ENCODE measurements around the gene MYPOP.
"Not testable (repeated sequence)": the region's sequence is repeated elsewhere in the genome, so short reads cannot be mapped to it uniquely, and the experiment has no call there.

MYPOP gene

GRCh38 chr19:45899919-45900589, 2.4 kb downstream of the MYPOP start:
- TF ChIP-seq POLR2AphosphoS5 (IDR thresholded peaks at IDR 0.05; ENCODE audit: low read depth), result no peak
- no peak for TF ChIP-seq CTCF (IDR thresholded peaks at IDR 0.05; ENCODE audit: insufficient read depth, low read length)
- no peak for TF ChIP-seq REST (IDR thresholded peaks at IDR 0.05; ENCODE audit: insufficient replicate concordance, low read depth)
- TF ChIP-seq GABPA (IDR thresholded peaks at IDR 0.05; ENCODE audit: low read depth), result no peak
- no peak for TF ChIP-seq SPI1 (IDR thresholded peaks at IDR 0.05; ENCODE audit: borderline replicate concordance, low read depth)
- no peaks in the 10 kb centered on the region for H3K27me3 ChIP-seq (ENCODE audit: insufficient read depth, poor library complexity, severe bottlenecking)
- H3K27ac ChIP-seq (replicated peaks), result no peak overlapping the region
- no peak overlapping the region for H3K4me3 ChIP-seq (replicated peaks; ENCODE audit: insufficient read depth, low read length)
- no peak for DNase-seq (ENCODE audit: low read depth in 1 of 2, low spot score in 1 of 2)

GRCh38 chr19:45899253-45899652, 3.2 kb downstream of the MYPOP start:
- no peaks in the 10 kb centered on the region for H3K27me3 ChIP-seq (ENCODE audit: insufficient read depth, poor library complexity, severe bottlenecking)
- H3K4me3 ChIP-seq (replicated peaks; ENCODE audit: insufficient read depth, low read length), result no peak overlapping the region
- no peak for TF ChIP-seq POLR2AphosphoS5 (IDR thresholded peaks at IDR 0.05; ENCODE audit: low read depth)
- no peak for TF ChIP-seq CTCF (IDR thresholded peaks at IDR 0.05; ENCODE audit: insufficient read depth, low read length)
- TF ChIP-seq GABPA (IDR thresholded peaks at IDR 0.05; ENCODE audit: low read depth), result no peak
- TF ChIP-seq SPI1 (IDR thresholded peaks at IDR 0.05; ENCODE audit: borderline replicate concordance, low read depth), result no peak
- no peak for TF ChIP-seq REST (IDR thresholded peaks at IDR 0.05; ENCODE audit: insufficient replicate concordance, low read depth)
- no peak for DNase-seq (ENCODE audit: low read depth in 1 of 2, low spot score in 1 of 2)
- no peak overlapping the region for H3K27ac ChIP-seq (replicated peaks)

- no peak overlapping the region for H3K27ac ChIP-seq (replicated peaks)
- TF ChIP-seq GABPA (IDR thresholded peaks at IDR 0.05; ENCODE audit: low read depth), result no peak
- TF ChIP-seq CTCF (IDR thresholded peaks at IDR 0.05; ENCODE audit: insufficient read depth, low read length), result no peak
- TF ChIP-seq REST (IDR thresholded peaks at IDR 0.05; ENCODE audit: insufficient replicate concordance, low read depth), result no peak
- no peak for TF ChIP-seq POLR2AphosphoS5 (IDR thresholded peaks at IDR 0.05; ENCODE audit: low read depth)
- TF ChIP-seq SPI1 (IDR thresholded peaks at IDR 0.05; ENCODE audit: borderline replicate concordance, low read depth), result no peak
- no peaks in the 10 kb centered on the region for H3K27me3 ChIP-seq (ENCODE audit: insufficient read depth, poor library complexity, severe bottlenecking)
- no peak overlapping the region for H3K4me3 ChIP-seq (replicated peaks; ENCODE audit: insufficient read depth, low read length)
- no peak for DNase-seq (ENCODE audit: low read depth in 1 of 2, low spot score in 1 of 2)
These were observed 5.1 kb downstream of the MYPOP start for GRCh38 chr19:45897261-45897812.

GRCh38 chr19:45895983-45896599, 6.3 kb downstream of the MYPOP start:
- not testable (repeated sequence) for H3K4me3 ChIP-seq (replicated peaks; ENCODE audit: insufficient read depth, low read length); H3K27me3 ChIP-seq (ENCODE audit: insufficient read depth, poor library complexity, severe bottlenecking); H3K27ac ChIP-seq (replicated peaks); DNase-seq (ENCODE audit: low read depth in 1 of 2, low spot score in 1 of 2)
